Measurements from ENCODE around the gene GORASP2. TPM values are rescaled to one million over a fixed set of nuclear protein-coding genes. Genes with fewer than 3 reads are reported as not detected.
"Not testable (repeated sequence)": the region's sequence is repeated elsewhere in the genome, so short reads cannot be mapped to it uniquely, and the experiment has no call there.

Gene GORASP2
- total RNA-seq, 2 experiments from 2014 or later, result 87.3 to 95.7 TPM

DNA sequence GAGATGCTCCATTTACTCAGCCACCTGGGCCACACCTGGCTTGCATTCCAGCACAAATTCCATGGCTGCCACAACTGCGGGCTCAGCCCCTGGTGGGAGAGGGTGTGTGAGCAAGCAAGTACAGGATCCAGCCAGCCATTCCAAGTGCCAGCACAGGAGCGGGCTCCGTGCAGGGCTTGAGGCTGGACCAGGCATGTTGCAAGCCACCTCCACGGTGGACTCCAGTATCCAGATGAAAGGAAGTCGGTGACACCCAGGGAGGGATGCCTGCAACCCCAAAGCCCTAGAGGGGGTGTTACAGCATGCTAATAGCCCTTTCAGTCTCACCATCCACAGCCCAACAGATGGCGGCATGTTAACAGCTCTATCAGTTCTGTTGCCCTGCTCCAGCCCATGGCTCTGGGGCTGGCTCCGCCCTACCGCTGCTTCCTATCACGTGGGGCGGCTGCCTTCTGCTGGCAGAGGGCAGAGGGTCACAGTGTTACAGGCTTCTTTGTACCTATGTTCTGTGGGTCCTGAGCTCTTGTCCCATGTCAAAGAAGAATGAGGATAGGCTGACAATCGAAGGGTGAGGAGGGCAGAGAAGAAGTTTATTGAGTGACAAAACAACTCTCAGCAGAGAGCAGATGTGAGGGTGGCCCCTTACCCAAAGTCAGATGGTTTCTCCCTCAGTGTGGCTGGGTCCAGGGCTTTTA lies 11.7 kb upstream of the GORASP2 start:
- ATAC-seq (ENCODE audit: poor library complexity) (no peak), DNase-seq (no peak)
- no peak overlapping the region for H3K27ac ChIP-seq (ENCODE audit: low read depth in 1 of 2, low read length in 2 of 2)
- H3K9me3 ChIP-seq (ENCODE audit: control insufficient read depth in 1 of 2, insufficient read depth in 1 of 2, low read length in 2 of 2), result peaks cover 28 to 35% of the 10 kb centered on the region in 2 experiments
- peaks cover 15% of the 10 kb centered on the region for H3K9me3 Mint-ChIP-seq
- POLR2A ChIA-PET, result no interaction called here
- no peak overlapping the region for H3K27ac Mint-ChIP-seq
- H3K36me3 Mint-ChIP-seq (ENCODE audit: low read depth), result peaks cover 31% of the 10 kb centered on the region
- H3K36me3 ChIP-seq (ENCODE audit: insufficient read depth, low read length), result no peaks in the 10 kb centered on the region
- CTCF ChIA-PET, result no interaction called here
- intact Hi-C loops (cut with DNase I, micrococcal nuclease), result no loop called here
- H3K27me3 Mint-ChIP-seq, result peaks cover 9% of the 10 kb centered on the region
- H3K27me3 ChIP-seq (ENCODE audit: control insufficient read depth in 1 of 2, insufficient read depth in 2 of 2, low read length in 2 of 2), result no peaks in the 10 kb centered on the region
- no peaks in the 10 kb centered on the region for H3K4me1 Mint-ChIP-seq (ENCODE audit: low read depth)
- no peak overlapping the region for H3K4me3 ChIP-seq (ENCODE audit: low read length)
- H3K4me1 ChIP-seq (ENCODE audit: insufficient read depth, low read length), result no peaks in the 10 kb centered on the region
- H3K4me3 Mint-ChIP-seq, result no peak overlapping the region
- TF ChIP-seq, protein P1, sequence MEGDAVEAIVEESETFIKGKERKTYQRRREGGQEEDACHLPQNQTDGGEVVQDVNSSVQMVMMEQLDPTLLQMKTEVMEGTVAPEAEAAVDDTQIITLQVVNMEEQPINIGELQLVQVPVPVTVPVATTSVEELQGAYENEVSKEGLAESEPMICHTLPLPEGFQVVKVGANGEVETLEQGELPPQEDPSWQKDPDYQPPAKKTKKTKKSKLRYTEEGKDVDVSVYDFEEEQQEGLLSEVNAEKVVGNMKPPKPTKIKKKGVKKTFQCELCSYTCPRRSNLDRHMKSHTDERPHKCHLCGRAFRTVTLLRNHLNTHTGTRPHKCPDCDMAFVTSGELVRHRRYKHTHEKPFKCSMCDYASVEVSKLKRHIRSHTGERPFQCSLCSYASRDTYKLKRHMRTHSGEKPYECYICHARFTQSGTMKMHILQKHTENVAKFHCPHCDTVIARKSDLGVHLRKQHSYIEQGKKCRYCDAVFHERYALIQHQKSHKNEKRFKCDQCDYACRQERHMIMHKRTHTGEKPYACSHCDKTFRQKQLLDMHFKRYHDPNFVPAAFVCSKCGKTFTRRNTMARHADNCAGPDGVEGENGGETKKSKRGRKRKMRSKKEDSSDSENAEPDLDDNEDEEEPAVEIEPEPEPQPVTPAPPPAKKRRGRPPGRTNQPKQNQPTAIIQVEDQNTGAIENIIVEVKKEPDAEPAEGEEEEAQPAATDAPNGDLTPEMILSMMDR (IDR thresholded peaks at IDR 0.05), result no peak

DNA sequence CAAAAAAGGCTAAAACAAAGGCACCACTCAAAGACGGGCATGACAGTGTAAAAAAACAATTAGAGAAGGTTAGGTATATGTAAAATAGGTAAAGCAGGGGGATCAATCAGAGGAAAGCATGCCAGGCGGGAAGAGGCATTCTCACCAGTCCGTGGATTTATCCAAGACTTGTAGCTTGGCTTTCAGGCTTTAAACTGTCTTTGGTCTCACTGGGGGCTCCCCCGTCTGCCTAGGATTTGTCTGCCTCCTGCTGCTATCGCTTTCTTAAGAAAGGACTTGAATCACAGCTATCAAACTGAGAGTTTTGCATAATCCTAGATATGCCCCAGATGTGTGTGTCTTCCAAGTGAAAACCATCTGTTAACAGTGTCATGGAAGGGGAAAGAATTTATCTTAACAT lies 11.1 kb upstream of the GORASP2 start:
- TF ChIP-seq, protein P1 (IDR thresholded peaks at IDR 0.05), result no peak
- intact Hi-C loops (cut with DNase I, micrococcal nuclease), result no loop called here

DNA sequence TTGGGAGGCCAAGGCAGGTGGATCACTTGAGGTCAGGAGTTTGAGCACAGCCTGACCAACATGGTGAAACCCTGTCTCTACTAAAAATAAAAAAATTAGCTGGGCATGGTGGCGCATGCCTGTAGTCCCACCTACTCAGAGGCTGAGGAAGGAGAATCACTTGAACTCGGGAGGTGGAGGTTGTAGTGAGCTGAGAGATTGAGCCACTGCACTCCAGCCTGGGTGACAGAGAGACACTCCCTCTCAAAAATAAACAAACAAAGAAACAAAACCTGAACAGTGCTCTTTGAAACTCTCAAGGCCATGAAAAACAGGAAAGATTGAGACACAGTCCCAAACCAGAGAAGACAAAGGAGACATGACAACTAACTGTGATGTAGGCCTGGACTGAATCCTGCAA lies 7.2 kb upstream of the GORASP2 start:
- ATAC-seq (ENCODE audit: poor library complexity); H3K9me3 Mint-ChIP-seq; H3K27ac ChIP-seq (ENCODE audit: low read depth in 1 of 2, low read length in 2 of 2); DNase-seq; H3K27me3 Mint-ChIP-seq; H3K4me3 ChIP-seq (ENCODE audit: low read length); CTCF ChIA-PET; POLR2A ChIA-PET; H3K4me1 Mint-ChIP-seq (ENCODE audit: low read depth); H3K27ac Mint-ChIP-seq; H3K36me3 ChIP-seq (ENCODE audit: insufficient read depth, low read length); H3K4me1 ChIP-seq (ENCODE audit: insufficient read depth, low read length); H3K4me3 Mint-ChIP-seq; H3K27me3 ChIP-seq (ENCODE audit: control insufficient read depth in 1 of 2, insufficient read depth in 2 of 2, low read length in 2 of 2): not testable (repeated sequence)
- peaks cover 7 to 27% of the 10 kb centered on the region in 2 experiments for H3K9me3 ChIP-seq (ENCODE audit: control insufficient read depth in 1 of 2, insufficient read depth in 1 of 2, low read length in 2 of 2)
- intact Hi-C loops (cut with DNase I, micrococcal nuclease), result loop anchor here in 1 of 2 experiments (10.0 kb wide), 2 partner anchors 1337 to 1633 kb away; partner anchors contain the start of genes PDK1 and PPIG
- H3K36me3 Mint-ChIP-seq (ENCODE audit: low read depth), result peaks cover 12% of the 10 kb centered on the region

More for the DNA sequence above, 11.1 kb upstream of the GORASP2 start:
- DNase-seq (no peak), ATAC-seq (ENCODE audit: poor library complexity) (no peak)
- H3K27ac Mint-ChIP-seq, result no peak overlapping the region
- Histone ChIP-seq H3K4me1 (ENCODE audit: insufficient read depth, low read length) (no peaks in the 10 kb centered on the region), H3K27ac (ENCODE audit: low read depth in 1 of 2, low read length in 2 of 2) (no peak overlapping the region), H3K4me3 (ENCODE audit: low read length) (no peak overlapping the region), H3K27me3 (ENCODE audit: control insufficient read depth in 1 of 2, insufficient read depth in 2 of 2, low read length in 2 of 2) (no peaks in the 10 kb centered on the region), H3K9me3 (ENCODE audit: control insufficient read depth in 1 of 2, insufficient read depth in 1 of 2, low read length in 2 of 2) (peaks cover 23 to 32% of the 10 kb centered on the region in 2 experiments), H3K36me3 (ENCODE audit: insufficient read depth, low read length) (no peaks in the 10 kb centered on the region)
- H3K9me3 Mint-ChIP-seq, result peaks cover 12% of the 10 kb centered on the region
- H3K4me3 Mint-ChIP-seq, result no peak overlapping the region
- H3K36me3 Mint-ChIP-seq (ENCODE audit: low read depth), result peaks cover 28% of the 10 kb centered on the region
- CTCF ChIA-PET, result interaction anchor here (1.0 kb wide), 1 partner anchor 11 kb away, joined by 3 read pairs; the partner anchor contains the start of gene GORASP2
- POLR2A ChIA-PET, result no interaction called here
- H3K4me1 Mint-ChIP-seq (ENCODE audit: low read depth), result no peaks in the 10 kb centered on the region
- H3K27me3 Mint-ChIP-seq, result peaks cover 7% of the 10 kb centered on the region

Measured in CD4-positive, alpha-beta T cell (primary cell).